ENCODE results near the gene MITF. TPM values are rescaled to one million over a fixed set of nuclear protein-coding genes. Genes with fewer than 3 reads are reported as not detected.

Gene MITF
- polyA plus RNA-seq, 1 donor (not counting 4 experiments of a cell fraction or from before 2014, with no cell fraction given) = 2.7 TPM

- Histone ChIP-seq H3K9me3 (ENCODE audit: control insufficient read depth, low read depth, low read length) (no peaks in the 10 kb centered on the region), H4K20me1 (ENCODE audit: control insufficient read depth, extremely low read depth, insufficient read depth, low read length) (no peaks in the 10 kb centered on the region), H3K4me3 (ENCODE audit: control insufficient read depth in 2 of 3, extremely low read depth in 1 of 3, insufficient read depth in 2 of 3, low read depth in 1 of 3, low read length in 3 of 3) (no peak overlapping the region)
These were observed 18.4 kb upstream of the MITF start for GRCh38 chr3:69720824-69721223.

GRCh38 chr3:69723389-69723788, 15.9 kb upstream of the MITF start:
- no peak overlapping the region for H3K4me3 ChIP-seq (ENCODE audit: control insufficient read depth in 2 of 3, extremely low read depth in 1 of 3, insufficient read depth in 2 of 3, low read depth in 1 of 3, low read length in 3 of 3)
- TF ChIP-seq EZH2 (IDR thresholded peaks at IDR 0.05; ENCODE audit: low read length) (no peak), CTCF (optimal IDR thresholded peaks at IDR 0.05 in 1 of 3, IDR thresholded peaks at IDR 0.05 in 1 of 3, conservative IDR thresholded peaks at IDR 0.05 in 1 of 3; ENCODE audit: extremely low read depth in 1 of 3, insufficient read depth in 2 of 3, low read length in 3 of 3) (no peak)
- no peaks in the 10 kb centered on the region for H3K9me3 ChIP-seq (ENCODE audit: control insufficient read depth, low read depth, low read length)
- no peaks in the 10 kb centered on the region for H4K20me1 ChIP-seq (ENCODE audit: control insufficient read depth, extremely low read depth, insufficient read depth, low read length)
- H3K9ac ChIP-seq (ENCODE audit: control insufficient read depth, extremely low read depth, insufficient read depth, low read length) = no peak overlapping the region
- H3K4me1 ChIP-seq (ENCODE audit: control insufficient read depth, extremely low read depth, insufficient read depth, low read length) = no peaks in the 10 kb centered on the region
- no peaks in the 10 kb centered on the region for H3K79me2 ChIP-seq (ENCODE audit: control insufficient read depth, insufficient read depth, low read length)
- H3K9me1 ChIP-seq (ENCODE audit: control insufficient read depth, extremely low read depth, insufficient read depth, low read length) = no peaks in the 10 kb centered on the region
- H3K27me3 ChIP-seq (ENCODE audit: control insufficient read depth, extremely low read depth, insufficient read depth, low read length) = no peaks in the 10 kb centered on the region
- H2AFZ ChIP-seq (ENCODE audit: control insufficient read depth, low read length) = no peak overlapping the region
- H3K36me3 ChIP-seq (ENCODE audit: control insufficient read depth in 2 of 2, extremely low read depth in 1 of 2, insufficient read depth in 2 of 2, low read length in 2 of 2) = no peaks in the 10 kb centered on the region
- FAIRE-seq = no peak
- dilution Hi-C loops (cut with MboI; ENCODE audit: extremely low pct_ligation_motif_present, low sequenced_read_pairs) = no loop called here
- no peak overlapping the region for H3K27ac ChIP-seq (ENCODE audit: control insufficient read depth, insufficient read depth, low read length)
- no peak for DNase-seq (ENCODE audit: low read depth, low spot score)
- no peak overlapping the region for H3K4me2 ChIP-seq (ENCODE audit: control insufficient read depth, extremely low read depth, insufficient read depth, low read depth, low read length)

More at GRCh38 chr3:69720824-69721223, 18.4 kb upstream of the MITF start:
- no peak for DNase-seq (ENCODE audit: low read depth, low spot score)
- Histone ChIP-seq H3K79me2 (ENCODE audit: control insufficient read depth, insufficient read depth, low read length) (no peaks in the 10 kb centered on the region), H3K36me3 (ENCODE audit: control insufficient read depth in 2 of 2, extremely low read depth in 1 of 2, insufficient read depth in 2 of 2, low read length in 2 of 2) (no peaks in the 10 kb centered on the region), H3K27me3 (ENCODE audit: control insufficient read depth, extremely low read depth, insufficient read depth, low read length) (no peaks in the 10 kb centered on the region), H3K4me2 (ENCODE audit: control insufficient read depth, extremely low read depth, insufficient read depth, low read depth, low read length) (no peak overlapping the region), H3K4me1 (ENCODE audit: control insufficient read depth, extremely low read depth, insufficient read depth, low read length) (no peaks in the 10 kb centered on the region), H3K27ac (ENCODE audit: control insufficient read depth, insufficient read depth, low read length) (no peak overlapping the region), H3K9ac (ENCODE audit: control insufficient read depth, extremely low read depth, insufficient read depth, low read length) (no peak overlapping the region), H2AFZ (ENCODE audit: control insufficient read depth, low read length) (no peak overlapping the region), H3K9me1 (ENCODE audit: control insufficient read depth, extremely low read depth, insufficient read depth, low read length) (no peaks in the 10 kb centered on the region)
- no peak for FAIRE-seq
- dilution Hi-C loops (cut with MboI; ENCODE audit: extremely low pct_ligation_motif_present, low sequenced_read_pairs) = no loop called here
- TF ChIP-seq CTCF (optimal IDR thresholded peaks at IDR 0.05 in 1 of 3, IDR thresholded peaks at IDR 0.05 in 1 of 3, conservative IDR thresholded peaks at IDR 0.05 in 1 of 3; ENCODE audit: extremely low read depth in 1 of 3, insufficient read depth in 2 of 3, low read length in 3 of 3) (no peak), EZH2 (IDR thresholded peaks at IDR 0.05; ENCODE audit: low read length) (no peak)

Data from keratinocyte (primary cell).